Stomach (tissue), 4 donors: Measurements from ENCODE around the gene PPFIA1.

Source experiments
- EP300 ChIP-seq: sonication (generic); formaldehyde crosslinking; IDR thresholded peaks from one replicate; pipeline ENCODE4 v1.6.1; 2017; ENCODE audit warnings: antibody characterized with exemption
- POLR2A ChIP-seq, 4 donors: fragments of 450-650 bp; IDR thresholded peaks; one replicate each; pipeline ENCODE4 v1.6.1; 2016; ENCODE audit warnings: antibody characterized with exemption in 4 of 4, control low read depth in 2 of 4, mild to moderate bottlenecking in 1 of 4, moderate library complexity in 1 of 4
- TF ChIP-seq, protein P1 (sequence below), 7 experiments: fragments of 450-650 bp in 4 of 7; fragments of 200-600 bp in 3 of 7; sonication (generic) in 3 of 7; IDR thresholded peaks; one replicate each; pipeline ENCODE4 v1.5.1; 2016 to 2019; ENCODE audit warnings: antibody characterized with exemption in 7 of 7, control low read depth in 2 of 7, mild to moderate bottlenecking in 1 of 7

DNA sequence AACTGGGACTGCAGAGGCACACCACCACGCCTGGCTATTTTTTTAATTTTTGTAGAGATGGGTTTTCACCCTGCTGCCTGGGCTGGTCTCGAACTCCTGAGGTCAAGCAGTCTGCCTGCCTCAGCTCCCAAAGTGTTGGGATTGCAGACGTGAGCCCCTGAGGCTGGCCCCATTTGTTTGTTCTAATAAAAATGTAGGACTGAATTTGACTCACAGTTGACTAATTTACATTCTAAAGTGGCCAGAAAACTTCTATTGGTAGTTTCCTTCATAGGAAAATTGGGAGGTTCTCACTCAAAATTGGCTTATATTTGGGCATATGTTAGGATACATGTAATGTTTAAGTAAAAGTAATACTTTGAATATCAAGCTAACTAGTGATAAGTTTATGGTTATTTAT lies 35.0 kb downstream of the PPFIA1 start:
- TF ChIP-seq, protein P1, sequence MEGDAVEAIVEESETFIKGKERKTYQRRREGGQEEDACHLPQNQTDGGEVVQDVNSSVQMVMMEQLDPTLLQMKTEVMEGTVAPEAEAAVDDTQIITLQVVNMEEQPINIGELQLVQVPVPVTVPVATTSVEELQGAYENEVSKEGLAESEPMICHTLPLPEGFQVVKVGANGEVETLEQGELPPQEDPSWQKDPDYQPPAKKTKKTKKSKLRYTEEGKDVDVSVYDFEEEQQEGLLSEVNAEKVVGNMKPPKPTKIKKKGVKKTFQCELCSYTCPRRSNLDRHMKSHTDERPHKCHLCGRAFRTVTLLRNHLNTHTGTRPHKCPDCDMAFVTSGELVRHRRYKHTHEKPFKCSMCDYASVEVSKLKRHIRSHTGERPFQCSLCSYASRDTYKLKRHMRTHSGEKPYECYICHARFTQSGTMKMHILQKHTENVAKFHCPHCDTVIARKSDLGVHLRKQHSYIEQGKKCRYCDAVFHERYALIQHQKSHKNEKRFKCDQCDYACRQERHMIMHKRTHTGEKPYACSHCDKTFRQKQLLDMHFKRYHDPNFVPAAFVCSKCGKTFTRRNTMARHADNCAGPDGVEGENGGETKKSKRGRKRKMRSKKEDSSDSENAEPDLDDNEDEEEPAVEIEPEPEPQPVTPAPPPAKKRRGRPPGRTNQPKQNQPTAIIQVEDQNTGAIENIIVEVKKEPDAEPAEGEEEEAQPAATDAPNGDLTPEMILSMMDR (IDR thresholded peaks at IDR 0.05): no peak
- TF ChIP-seq POLR2A (IDR thresholded peaks at IDR 0.05): no peak
- no peak for TF ChIP-seq EP300
